SK-N-MC (cell line): ENCODE results near the gene SMAD4.
"Not testable (repeated sequence)": the region's sequence is repeated elsewhere in the genome, so short reads cannot be mapped to it uniquely, and the experiment has no call there.

ENCODE experiments used
- DNase-seq: peaks from one replicate; pipeline ENCODE4 v3.0.0-alpha.2; 2011; ENCODE audit warnings: low read depth, low spot score
- H3K27ac ChIP-seq: fragments of 200-600 bp; sonication (generic); 2 replicates; pipeline ENCODE4 v1.5.1; 2016; ENCODE audit warnings: mixed run types
- H3K36me3 ChIP-seq: fragments of 200-600 bp; sonication (generic); 2 replicates; pipeline ENCODE4 v1.6.1; 2017; ENCODE audit warnings: antibody characterized with exemption, low read length, mixed read lengths; ENCODE audit not compliant: insufficient read depth
- H3K4me3 ChIP-seq: fragments of 200-600 bp; sonication (generic); 2 replicates; pipeline ENCODE4 v1.5.1; 2016
- H3K9ac ChIP-seq: fragments of 200-600 bp; sonication (generic); 2 replicates; pipeline ENCODE4 v1.8.0; 2017; ENCODE audit warnings: mixed run types, mixed read lengths; ENCODE audit not compliant: insufficient read length
- H3K9me3 ChIP-seq: fragments of 200-600 bp; sonication (generic); 2 replicates; pipeline ENCODE4 v1.6.1; 2017; ENCODE audit warnings: low read depth, mild to moderate bottlenecking, antibody characterized with exemption, low read length, moderate library complexity, mixed read lengths
- EZH2 ChIP-seq: fragments of 200-600 bp; sonication (generic); IDR thresholded peaks from one replicate; pipeline ENCODE4 v1.6.1; 2017; ENCODE audit warnings: antibody characterized with exemption
- FOXP2 ChIP-seq: optimal IDR thresholded peaks from 2 replicates; pipeline ENCODE3; 2011; ENCODE audit warnings: mild to moderate bottlenecking, moderate library complexity; ENCODE audit not compliant: insufficient read depth; ENCODE audit errors: extremely low read length, control extremely low read depth
- POLR2AphosphoS5 ChIP-seq: IDR thresholded peaks from 2 replicates; pipeline ENCODE4 v1.6.1; 2012; ENCODE audit warnings: mild to moderate bottlenecking, low read depth, low read length, borderline replicate concordance

SMAD4 gene

DNA sequence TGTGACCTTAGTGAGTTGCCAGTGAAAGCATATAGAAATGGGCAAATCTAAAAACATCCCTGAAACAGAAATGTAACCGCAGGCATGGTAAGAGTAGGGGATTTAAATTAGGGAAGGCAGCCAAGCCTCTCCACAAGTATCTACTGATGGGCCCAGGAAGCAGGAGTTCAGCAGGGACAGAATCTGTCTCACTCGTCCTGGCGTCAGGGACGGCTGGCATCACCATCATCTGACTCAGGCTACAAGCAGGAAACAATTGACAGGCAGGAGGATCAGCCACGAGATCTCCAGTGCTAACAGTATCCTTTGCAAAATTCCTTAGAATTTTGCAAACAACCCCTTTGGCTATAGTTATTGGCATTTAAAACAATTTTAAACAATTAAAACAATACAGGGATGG lies 61.3 kb downstream of the SMAD4 start:
- TF ChIP-seq POLR2AphosphoS5 (no peak), FOXP2 (no peak), EZH2 (no peak)
- H3K9ac ChIP-seq = no peak overlapping the region
- H3K9me3 ChIP-seq = no peaks in the 10 kb centered on the region
- no peak overlapping the region for H3K4me3 ChIP-seq
- DNase-seq = no peak
- H3K27ac ChIP-seq = no peak overlapping the region
- peaks cover 4% of the 10 kb centered on the region; the same call in 1 of the 2 replicates for H3K36me3 ChIP-seq

DNA sequence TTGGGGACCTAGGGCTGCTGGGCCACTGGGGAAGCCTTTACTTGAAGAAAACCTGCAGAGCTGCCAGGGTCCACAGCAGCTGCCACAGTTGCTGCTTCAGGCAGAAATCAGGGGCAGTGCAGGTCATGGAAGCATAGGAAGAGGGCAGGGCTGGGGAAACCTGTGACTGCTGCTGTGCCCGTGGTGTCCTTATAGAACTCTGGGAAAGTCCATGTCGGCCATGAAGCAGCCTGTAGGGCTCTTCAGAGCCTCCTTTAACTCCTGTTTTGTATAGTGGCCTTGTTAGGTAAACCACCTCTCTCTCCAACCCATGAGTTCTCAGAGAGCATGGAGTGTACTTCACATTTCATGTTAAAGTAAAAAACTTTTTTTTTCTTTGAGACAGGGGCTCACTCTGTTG lies 62.1 kb downstream of the SMAD4 start:
- DNase-seq = no peak
- no peak overlapping the region for H3K4me3 ChIP-seq
- no peak overlapping the region for H3K27ac ChIP-seq
- no peak overlapping the region for H3K9ac ChIP-seq
- H3K36me3 ChIP-seq = no peaks in the 10 kb centered on the region; the same call in 1 of the 2 replicates
- H3K9me3 ChIP-seq = no peaks in the 10 kb centered on the region
- no peak for TF ChIP-seq EZH2
- no peak for TF ChIP-seq POLR2AphosphoS5
- no peak for TF ChIP-seq FOXP2

DNA sequence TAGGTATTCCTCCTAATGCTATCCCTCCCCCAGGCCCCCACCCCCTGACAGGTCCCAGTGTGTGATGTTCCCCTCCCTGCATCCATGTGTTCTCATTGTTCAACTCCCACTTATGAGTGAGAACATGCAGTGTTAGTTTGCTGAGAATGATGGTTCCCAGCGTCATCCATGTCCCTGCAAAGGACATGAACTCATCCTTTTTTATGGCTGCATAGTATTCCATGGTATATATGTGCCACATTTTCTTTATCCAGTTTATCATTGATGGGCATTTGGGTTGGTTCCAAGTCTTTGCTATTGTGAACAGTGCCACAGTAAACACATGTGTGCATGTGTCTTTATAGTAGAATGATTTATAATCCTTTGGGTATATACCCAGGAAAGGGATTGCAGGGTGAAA lies 63.0 kb downstream of the SMAD4 start:
- not testable (repeated sequence) for H3K27ac ChIP-seq, H3K4me3 ChIP-seq

DNA sequence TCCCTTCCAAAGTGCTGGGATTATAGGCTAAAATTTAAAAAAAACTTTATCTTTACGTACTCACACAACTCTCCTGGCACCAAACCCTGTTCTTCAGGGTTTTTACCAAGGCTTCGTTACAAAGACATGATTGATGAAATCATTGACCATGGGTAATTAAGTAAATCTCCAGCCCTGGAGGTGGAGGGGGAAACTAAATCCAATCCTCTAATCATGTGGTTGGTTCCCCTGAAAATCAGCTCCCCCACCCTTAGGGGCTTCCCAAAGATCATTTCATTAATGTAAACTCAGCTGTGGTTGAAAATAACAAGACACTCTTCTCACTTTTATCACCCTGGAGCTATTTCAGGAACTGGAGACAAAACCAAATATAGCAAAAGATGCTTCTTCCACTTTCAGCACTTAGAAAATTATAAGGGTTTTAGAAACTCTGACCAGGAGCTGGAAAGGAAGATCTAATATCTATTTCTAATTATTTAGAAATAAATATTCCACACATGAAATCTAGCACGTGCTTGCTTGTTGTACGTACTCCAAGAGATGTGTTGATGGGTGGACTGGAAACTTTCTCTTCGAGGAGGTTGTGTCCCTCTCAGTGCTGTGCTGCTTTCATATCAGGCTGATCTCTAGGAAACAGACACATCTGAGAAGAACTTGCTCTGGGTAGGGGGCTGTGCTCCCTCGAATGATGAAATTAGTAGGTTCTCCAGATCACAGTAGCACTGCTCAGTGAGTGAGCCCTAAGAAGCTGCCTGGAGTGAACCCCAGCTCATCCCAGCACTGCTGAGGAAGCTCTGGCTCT lies 67.2 kb downstream of the SMAD4 start:
- Histone ChIP-seq H3K9me3 (no peaks in the 10 kb centered on the region), H3K36me3 (no peaks in the 10 kb centered on the region), H3K4me3 (no peak overlapping the region), H3K27ac (no peak overlapping the region), H3K9ac (no peak overlapping the region)
- TF ChIP-seq EZH2 (no peak), FOXP2 (no peak), POLR2AphosphoS5 (no peak)
- no peak for DNase-seq

More for the DNA sequence above, 63.0 kb downstream of the SMAD4 start:
- H3K9ac ChIP-seq, H3K36me3 ChIP-seq, DNase-seq, H3K9me3 ChIP-seq: not testable (repeated sequence)

DNA sequence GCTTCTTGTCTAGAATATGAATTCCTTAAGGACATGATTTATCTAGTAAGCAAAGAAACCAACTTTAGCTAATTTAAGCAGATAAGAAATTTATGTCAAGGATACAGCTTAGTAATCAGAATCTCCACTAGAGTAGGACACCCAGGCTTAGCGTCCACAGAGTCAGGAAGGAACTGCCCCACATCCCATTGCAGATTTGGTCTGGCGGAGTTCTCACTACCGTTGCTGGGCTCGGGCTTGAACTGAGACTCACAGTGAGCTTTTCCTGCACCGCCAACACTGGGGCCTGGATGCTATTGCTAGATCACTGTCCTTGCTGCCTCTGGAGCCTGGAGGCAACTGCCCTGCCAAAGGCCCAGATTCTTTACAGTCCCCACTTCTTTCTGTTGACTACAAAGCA lies 68.1 kb downstream of the SMAD4 start:
- H3K27ac ChIP-seq = no peak overlapping the region
- H3K36me3 ChIP-seq = no peaks in the 10 kb centered on the region
- H3K4me3 ChIP-seq = no peak overlapping the region
- no peak for DNase-seq
- no peaks in the 10 kb centered on the region for H3K9me3 ChIP-seq
- no peak for TF ChIP-seq POLR2AphosphoS5
- TF ChIP-seq FOXP2 = no peak
- no peak for TF ChIP-seq EZH2
- no peak overlapping the region for H3K9ac ChIP-seq

DNA sequence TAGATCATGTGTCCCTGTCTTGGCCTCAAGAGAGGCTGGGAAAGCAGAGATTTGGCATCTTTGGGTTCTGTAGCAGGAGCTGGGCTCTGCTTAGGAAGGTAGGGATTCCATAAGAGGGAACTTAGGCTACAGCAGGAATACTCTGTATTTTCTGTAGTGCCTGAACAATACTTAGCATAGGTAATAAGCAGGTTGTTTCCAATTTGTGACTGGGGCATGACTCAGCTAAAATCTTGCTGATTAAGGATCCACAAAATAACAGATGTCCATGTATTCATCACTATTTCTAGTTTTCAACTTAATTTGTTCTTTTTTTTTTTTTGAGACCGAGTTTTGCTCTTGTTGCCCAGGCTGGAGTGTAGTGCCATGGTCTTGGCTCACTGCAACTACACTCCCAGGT lies 68.5 kb downstream of the SMAD4 start:
- H3K27ac ChIP-seq = no peak overlapping the region
- H3K36me3 ChIP-seq = no peaks in the 10 kb centered on the region
- DNase-seq = no peak
- no peak overlapping the region for H3K4me3 ChIP-seq
- H3K9me3 ChIP-seq = no peaks in the 10 kb centered on the region
- no peak for TF ChIP-seq POLR2AphosphoS5
- no peak for TF ChIP-seq FOXP2
- no peak for TF ChIP-seq EZH2
- no peak overlapping the region for H3K9ac ChIP-seq

DNA sequence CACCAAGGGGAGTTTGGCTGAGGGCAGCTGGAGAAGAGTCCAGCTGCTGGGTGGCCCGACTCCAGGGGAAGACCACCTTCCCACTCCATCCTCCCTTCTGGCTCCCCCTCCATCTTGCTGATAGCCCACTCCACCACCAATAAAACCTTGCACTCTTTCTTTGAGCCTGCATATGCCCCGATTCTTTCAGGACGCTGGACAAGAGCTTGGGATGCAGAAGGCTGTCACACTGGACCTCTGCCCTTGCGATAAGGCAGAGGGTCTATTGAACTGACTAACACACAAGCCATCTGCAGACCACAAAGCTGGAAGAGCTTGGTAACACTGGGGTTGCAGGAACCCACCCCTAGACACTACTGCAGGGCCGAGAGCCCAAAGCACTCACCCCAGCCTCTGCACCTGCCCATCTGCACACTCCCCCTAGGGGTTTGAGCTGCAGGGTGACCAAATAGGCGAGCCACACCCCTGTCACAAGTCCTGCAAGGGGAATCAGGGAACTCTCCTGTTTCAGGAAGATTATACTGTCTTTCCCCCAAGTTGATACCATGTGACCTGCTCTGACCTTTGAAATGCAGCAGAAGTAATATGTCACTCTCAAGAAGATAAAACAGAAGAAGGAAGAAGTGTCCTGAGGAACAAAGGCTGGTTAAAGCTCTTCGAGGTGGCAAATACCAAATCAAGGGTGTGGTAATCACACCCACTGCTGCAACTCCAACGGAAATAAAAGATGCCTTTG lies 70.5 kb downstream of the SMAD4 start:
- no peak overlapping the region for H3K9ac ChIP-seq
- no peak for DNase-seq
- TF ChIP-seq POLR2AphosphoS5 = no peak
- no peak overlapping the region for H3K4me3 ChIP-seq
- H3K9me3 ChIP-seq = no peaks in the 10 kb centered on the region
- H3K36me3 ChIP-seq = no peaks in the 10 kb centered on the region
- no peak overlapping the region for H3K27ac ChIP-seq

DNA sequence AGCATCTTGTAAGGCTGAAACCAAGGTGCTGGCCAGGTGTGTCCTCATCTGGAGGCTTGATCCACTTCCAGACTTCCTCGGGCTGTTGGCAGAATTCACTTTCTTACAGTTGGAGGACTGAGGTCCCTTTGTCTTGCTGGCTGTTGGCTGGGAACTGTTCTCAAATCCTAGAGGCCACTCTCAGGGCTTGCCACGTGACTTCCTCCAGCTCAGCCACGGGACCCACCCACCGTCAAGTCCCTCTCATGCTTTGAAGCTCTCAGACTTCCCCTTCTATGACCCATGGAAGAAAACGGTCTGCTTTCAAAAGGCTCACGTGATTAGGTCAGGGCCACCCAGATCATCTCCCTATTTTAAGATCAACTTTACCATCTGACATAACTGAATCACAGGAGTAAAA lies 77.1 kb downstream of the SMAD4 start:
- Histone ChIP-seq H3K27ac (no peak overlapping the region), H3K4me3 (no peak overlapping the region), H3K9ac (no peak overlapping the region), H3K9me3 (no peaks in the 10 kb centered on the region), H3K36me3 (no peaks in the 10 kb centered on the region)
- DNase-seq = no peak
- no peak for TF ChIP-seq FOXP2
- TF ChIP-seq EZH2 = no peak
- TF ChIP-seq POLR2AphosphoS5 = no peak
